WI38 (cell line): ENCODE results near the gene CARD14.
A peak's percentile ranks its signal among the peaks of the same experiment; 100 is the strongest.

Source experiments
- H3K4me3 ChIP-seq: 2 replicates; pipeline ENCODE4 v1.5.1; 2011; ENCODE audit warnings: low read depth, mild to moderate bottlenecking, control low read depth, low read length
- CTCF ChIP-seq: IDR thresholded peaks from 2 replicates; pipeline ENCODE4 v1.5.1; 2012; ENCODE audit warnings: low read depth, mild to moderate bottlenecking, control low read depth, low read length

CARD14 gene

DNA sequence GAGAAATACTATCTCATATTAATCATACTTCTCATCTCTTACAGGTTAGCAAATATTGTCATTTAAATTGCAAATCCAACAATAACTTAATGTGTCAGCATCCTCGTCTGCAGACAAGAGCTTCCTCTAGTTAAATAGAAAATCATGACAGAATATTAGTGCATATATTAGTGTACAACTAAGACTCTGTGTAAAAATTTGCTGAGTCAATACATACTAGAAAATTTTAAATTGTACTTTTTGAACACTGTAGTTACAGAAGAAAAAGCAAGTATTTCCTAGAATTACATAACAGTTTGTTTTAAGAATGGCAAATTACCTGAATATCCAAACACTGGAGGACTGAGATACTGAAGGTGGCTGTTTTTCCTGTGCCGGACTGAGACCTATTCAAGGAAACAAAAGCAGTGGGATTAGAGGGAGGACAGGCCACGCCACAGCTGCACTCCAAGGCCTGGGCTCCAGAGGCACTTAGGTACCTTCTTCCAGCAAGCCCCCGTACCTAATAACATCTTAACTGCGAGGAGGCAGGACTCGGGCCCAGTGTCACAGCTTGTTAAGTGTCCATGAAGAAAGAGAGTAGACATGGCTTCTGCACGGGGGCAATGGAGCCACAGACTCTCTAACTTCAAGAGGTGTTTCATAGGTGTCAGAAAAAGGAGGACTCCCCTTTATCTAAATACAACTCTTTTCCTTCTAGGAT lies 28.2 kb upstream of the CARD14 start:
- TF ChIP-seq CTCF, result no peak
- H3K4me3 ChIP-seq, result no peak overlapping the region

- H3K4me3 ChIP-seq, result no peak overlapping the region
- TF ChIP-seq CTCF, result no peak
These were observed 26.9 kb upstream of the CARD14 start for GRCh38 chr17:80142929-80143328.

DNA sequence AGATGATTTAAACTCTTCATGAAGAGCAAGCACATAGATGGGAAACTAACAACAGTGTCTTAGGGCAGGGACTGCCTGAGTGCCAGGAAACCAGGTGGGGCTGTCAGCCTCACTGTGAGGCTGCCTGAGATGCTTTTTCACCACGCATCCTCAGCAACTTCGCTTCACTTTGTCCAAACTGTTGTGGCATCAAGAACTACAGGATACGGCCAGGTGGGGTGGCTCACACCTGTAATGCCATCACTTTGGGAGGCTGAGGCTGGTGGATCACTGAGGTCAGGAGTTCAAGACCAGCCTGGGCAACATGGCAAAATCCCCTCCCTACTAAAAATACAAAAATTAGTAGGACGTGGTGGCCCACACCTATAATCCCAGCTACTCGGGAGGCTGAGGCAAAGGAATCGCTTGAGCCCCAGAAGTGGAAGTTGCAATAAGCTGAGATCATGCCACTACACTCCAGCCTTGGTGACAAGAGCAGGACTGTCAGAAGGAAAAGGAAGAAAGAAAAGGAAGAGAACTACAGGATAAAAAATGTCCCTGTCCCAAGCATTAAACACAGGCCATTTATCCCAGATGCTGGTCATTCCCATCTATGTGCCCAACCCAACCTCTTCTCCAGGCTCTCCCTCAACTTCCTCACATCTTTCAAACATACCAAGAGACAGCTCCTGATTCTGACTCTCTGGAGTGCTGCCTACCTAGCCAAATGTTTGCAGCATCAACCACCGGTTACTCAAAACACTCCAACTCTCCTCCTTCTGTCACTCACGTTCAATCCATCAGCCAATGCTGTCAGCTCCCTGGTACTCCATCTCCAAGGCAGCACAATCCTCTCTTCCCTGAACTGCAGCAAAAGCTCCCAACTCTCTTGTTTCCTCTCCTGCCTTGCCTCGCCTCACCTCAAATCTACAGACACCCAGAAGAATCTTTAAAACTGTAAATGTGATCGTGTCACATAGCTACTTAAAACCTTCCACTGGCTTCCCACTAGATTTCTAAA lies 24.5 kb upstream of the CARD14 start:
- H3K4me3 ChIP-seq, result peak overlapping the region; percentile 82
- no peak for TF ChIP-seq CTCF

DNA sequence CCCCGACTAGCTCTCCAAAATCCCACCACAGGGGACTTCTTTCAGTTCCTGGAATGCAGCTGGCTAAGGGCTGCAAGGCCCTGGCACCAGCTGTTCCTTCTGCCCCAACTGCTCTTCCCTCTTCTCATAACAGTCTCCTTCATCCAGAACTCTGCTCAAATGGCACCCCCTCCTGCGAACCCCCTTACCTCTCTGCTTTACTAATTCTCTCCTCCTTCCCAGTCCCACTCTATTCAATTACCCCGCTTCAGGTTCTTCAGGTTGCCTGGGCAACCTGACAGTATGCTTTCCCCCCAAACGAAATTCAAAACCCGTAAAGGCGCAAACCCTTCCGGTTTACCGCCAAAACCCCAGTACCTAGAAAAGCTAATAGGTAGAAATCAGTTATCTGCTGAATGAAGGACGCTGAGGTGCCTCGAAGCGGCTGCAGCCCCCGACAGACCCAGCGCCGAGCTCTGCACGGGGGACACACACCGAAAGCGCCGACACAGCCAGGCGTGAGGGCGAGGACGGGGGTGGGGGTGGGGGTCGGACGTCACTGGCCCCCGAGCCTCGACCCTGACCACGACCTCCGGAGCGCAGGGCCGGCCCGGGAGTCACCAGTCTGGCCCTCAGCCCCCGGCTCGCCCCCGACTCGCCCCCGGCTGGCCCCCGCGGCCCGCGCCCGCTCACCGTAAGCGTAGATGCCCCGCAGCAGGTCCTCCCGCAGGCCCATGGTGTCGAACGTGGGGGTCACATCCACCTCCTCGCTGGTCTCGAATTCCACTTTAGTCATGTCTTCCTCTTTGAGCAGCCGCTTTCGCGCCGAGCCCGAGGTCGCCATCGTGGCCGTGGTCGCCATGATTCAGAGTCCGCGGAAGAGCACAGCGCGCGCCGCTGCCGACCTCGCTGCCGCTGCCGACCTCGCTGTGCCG lies 23.5 kb upstream of the CARD14 start:
- H3K4me3 ChIP-seq, result peak overlapping the region; percentile 82
- TF ChIP-seq CTCF, result no peak

DNA sequence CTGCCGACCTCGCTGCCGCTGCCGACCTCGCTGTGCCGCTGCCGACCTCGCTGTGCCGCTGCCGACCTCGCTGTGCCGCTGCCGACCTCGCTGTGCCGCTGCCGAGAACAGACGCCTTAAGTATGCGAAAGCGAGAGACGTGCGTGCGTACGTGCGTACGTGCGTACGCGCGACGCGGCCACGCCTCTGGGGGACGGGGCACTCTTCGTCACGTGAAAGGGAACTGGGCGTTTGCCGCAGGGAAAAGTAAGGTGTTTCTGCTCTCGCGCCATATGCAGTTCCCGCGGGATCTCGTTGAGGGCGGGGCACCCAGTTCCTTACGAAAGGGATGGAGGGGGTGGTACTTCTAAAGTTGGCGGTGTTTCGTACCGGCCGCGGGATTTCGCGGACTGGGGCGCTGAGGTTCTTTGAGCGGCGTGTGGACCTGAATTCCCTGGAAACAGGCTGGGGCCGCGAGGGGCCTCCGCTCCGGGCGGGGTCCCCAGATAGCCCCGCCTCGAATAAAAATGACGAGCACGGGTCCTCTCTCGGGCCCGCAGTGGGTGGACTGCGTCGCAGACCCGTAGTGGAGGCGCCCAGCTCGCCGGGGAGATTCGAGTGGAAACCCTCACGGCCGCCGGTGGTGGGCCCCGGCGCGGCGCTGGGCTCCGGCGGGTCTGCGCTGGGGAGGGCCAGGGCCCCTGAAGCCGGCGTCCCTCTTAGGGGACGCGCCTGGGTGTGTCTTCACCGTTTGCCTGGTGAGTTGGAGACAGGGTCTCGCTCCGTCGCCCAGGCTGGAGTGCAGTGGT lies 22.6 kb upstream of the CARD14 start, which contains the start of gene EIF4A3:
Gene EIF4A3, minus strand, starts transcription at position 94 of the 788 bp plus-strand sequence. CDS start 167 bp downstream, outside the sequence.
- no peak for TF ChIP-seq CTCF
- peak within 1 kb of the TSS; percentile 82 for H3K4me3 ChIP-seq

DNA sequence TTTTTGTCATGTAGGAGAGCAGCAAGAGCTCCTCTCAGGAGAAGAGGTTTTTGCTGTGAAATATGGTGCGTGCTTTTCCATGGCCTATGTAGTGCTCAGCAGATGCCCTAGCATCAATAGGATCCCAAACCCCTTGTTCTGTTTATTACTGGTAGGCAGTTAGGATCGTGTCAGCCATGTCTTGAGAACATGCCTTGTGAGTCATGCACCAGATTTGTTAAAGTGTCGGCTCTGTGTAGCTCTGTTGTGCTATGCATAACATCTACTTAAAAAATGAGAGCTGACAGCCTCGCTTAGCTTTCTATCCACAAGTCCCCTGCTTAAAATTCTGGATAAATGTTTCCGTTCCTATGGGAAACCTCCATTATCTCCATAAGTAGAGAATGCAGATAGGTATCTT lies 18.5 kb upstream of the CARD14 start:
- TF ChIP-seq CTCF, result no peak
- no peak overlapping the region for H3K4me3 ChIP-seq
